WTC11 (cell line): ENCODE results near the gene SH3YL1.

ENCODE experiments used
- CREB1 ChIP-seq: sonication (generic); formaldehyde crosslinking; IDR thresholded peaks from 2 replicates; pipeline ENCODE4 v1.8.0; 2023; ENCODE audit warnings: mild to moderate bottlenecking, missing genetic modification reagents
- CREM ChIP-seq: sonication (generic); formaldehyde crosslinking; IDR thresholded peaks from 2 replicates; pipeline ENCODE4 v1.8.1; 2022; ENCODE audit warnings: mild to moderate bottlenecking, missing genetic modification reagents, moderate library complexity
- CTCF ChIP-seq: fragments of 200-600 bp; IDR thresholded peaks from 2 replicates; pipeline ENCODE4 v1.8.0; 2022; ENCODE audit warnings: antibody characterized with exemption
- ETV6 ChIP-seq: sonication (generic); formaldehyde crosslinking; IDR thresholded peaks from 2 replicates; pipeline ENCODE4 v1.8.1; 2022; ENCODE audit warnings: mild to moderate bottlenecking, missing genetic modification reagents
- JUN ChIP-seq: sonication (generic); formaldehyde crosslinking; IDR thresholded peaks from 2 replicates; pipeline ENCODE4 v1.8.0; 2023; ENCODE audit warnings: mild to moderate bottlenecking, missing genetic modification reagents
- NR2C2 ChIP-seq: sonication (generic); formaldehyde crosslinking; IDR thresholded peaks from 2 replicates; pipeline ENCODE4 v1.8.0; 2022; ENCODE audit warnings: mild to moderate bottlenecking, missing genetic modification reagents
- TP53 ChIP-seq: sonication (generic); formaldehyde crosslinking; IDR thresholded peaks from 2 replicates; pipeline ENCODE4 v1.8.1; 2023; ENCODE audit warnings: mild to moderate bottlenecking, missing genetic modification reagents
- ZBTB21 ChIP-seq: sonication (generic); formaldehyde crosslinking; IDR thresholded peaks from 2 replicates; pipeline ENCODE4 v1.8.1; 2023; ENCODE audit warnings: mild to moderate bottlenecking, missing genetic modification reagents, borderline replicate concordance
- ZNF121 ChIP-seq: sonication (generic); formaldehyde crosslinking; IDR thresholded peaks from 2 replicates; pipeline ENCODE4 v1.8.0; 2023; ENCODE audit warnings: missing genetic modification reagents
- ZNF263 ChIP-seq: sonication (generic); formaldehyde crosslinking; IDR thresholded peaks from 2 replicates; pipeline ENCODE4 v1.8.1; 2022; ENCODE audit warnings: low read depth, mild to moderate bottlenecking, moderate library complexity, missing genetic modification reagents
- TF ChIP-seq, protein P1 (sequence below): sonication (generic); formaldehyde crosslinking; IDR thresholded peaks from 2 replicates; pipeline ENCODE4 v1.8.0; 2022; ENCODE audit warnings: mild to moderate bottlenecking, missing genetic modification reagents
- TF ChIP-seq, protein P2 (sequence below): sonication (generic); formaldehyde crosslinking; IDR thresholded peaks from 2 replicates; pipeline ENCODE4 v1.8.0; 2022; ENCODE audit warnings: mild to moderate bottlenecking, missing genetic modification reagents

GRCh38 chr2:234421-234820, 29.4 kb downstream of the SH3YL1 start:
- no peak for TF ChIP-seq ZNF121 (CRISPR knock-in tag)
- TF ChIP-seq, protein P1, sequence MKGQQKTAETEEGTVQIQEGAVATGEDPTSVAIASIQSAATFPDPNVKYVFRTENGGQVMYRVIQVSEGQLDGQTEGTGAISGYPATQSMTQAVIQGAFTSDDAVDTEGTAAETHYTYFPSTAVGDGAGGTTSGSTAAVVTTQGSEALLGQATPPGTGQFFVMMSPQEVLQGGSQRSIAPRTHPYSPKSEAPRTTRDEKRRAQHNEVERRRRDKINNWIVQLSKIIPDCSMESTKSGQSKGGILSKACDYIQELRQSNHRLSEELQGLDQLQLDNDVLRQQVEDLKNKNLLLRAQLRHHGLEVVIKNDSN = no peak
- no peak for TF ChIP-seq ZNF263 (CRISPR knock-in tag)
- no peak for TF ChIP-seq CTCF
- no peak for TF ChIP-seq JUN (CRISPR knock-in tag)
- TF ChIP-seq, protein P2, sequence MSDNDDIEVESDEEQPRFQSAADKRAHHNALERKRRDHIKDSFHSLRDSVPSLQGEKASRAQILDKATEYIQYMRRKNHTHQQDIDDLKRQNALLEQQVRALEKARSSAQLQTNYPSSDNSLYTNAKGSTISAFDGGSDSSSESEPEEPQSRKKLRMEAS (CRISPR knock-in tag) = no peak
- no peak for TF ChIP-seq CREB1
- no peak for TF ChIP-seq NR2C2
- TF ChIP-seq ETV6 (CRISPR knock-in tag) = no peak
- no peak for TF ChIP-seq ZBTB21 (CRISPR knock-in tag)
- TF ChIP-seq CREM (CRISPR knock-in tag) = no peak
- no peak for TF ChIP-seq TP53 (CRISPR knock-in tag)
